ENCODE results near the gene ZP1. TPM values are rescaled to one million over a fixed set of nuclear protein-coding genes. Genes with fewer than 3 reads are reported as not detected.

The ZP1 gene
- total RNA-seq, 1 experiment from 2014 or later, result not detected

DNA sequence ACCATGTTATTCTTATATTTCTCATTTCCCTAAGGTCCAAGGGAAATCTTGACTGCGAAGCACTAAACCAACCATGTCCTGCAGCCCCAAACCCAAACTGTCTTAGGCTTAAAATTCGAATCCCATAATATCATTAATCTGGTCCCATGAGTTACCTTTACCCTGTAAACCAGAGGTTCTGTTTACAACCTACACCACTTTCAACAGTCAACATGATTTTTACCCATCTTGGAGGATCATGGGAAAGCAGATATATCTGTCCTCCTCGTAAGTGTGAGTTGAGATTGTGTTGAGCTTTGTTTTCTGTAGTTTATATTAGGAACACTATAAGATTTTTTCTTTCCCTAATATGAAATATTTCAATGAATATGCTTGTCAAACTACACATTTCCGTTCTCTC lies 32.6 kb downstream of the ZP1 start:
- BruUV-seq (replicated peaks), result no TSS peak
- H3K4me1 ChIP-seq (ENCODE audit: insufficient read depth, low read length, poor library complexity, severe bottlenecking), result peaks cover 5% of the 10 kb centered on the region
- ChIA-PET CTCF (interaction anchor here (0.6 to 1.4 kb wide), 6 partner anchors 12 to 126 kb away, joined by 3 to 9 read pairs (median 4); no protein-coding TSS in a partner anchor), POLR2A (ENCODE audit: low non-redundant PET) (no interaction called here)
- H3K4me3 ChIP-seq (ENCODE audit: low read depth, low read length, poor library complexity, severe bottlenecking), result no peak overlapping the region
- H3K36me3 ChIP-seq (ENCODE audit: insufficient read depth, low read length, poor library complexity, severe bottlenecking), result peaks cover 87% of the 10 kb centered on the region
- TF ChIP-seq, protein P1, sequence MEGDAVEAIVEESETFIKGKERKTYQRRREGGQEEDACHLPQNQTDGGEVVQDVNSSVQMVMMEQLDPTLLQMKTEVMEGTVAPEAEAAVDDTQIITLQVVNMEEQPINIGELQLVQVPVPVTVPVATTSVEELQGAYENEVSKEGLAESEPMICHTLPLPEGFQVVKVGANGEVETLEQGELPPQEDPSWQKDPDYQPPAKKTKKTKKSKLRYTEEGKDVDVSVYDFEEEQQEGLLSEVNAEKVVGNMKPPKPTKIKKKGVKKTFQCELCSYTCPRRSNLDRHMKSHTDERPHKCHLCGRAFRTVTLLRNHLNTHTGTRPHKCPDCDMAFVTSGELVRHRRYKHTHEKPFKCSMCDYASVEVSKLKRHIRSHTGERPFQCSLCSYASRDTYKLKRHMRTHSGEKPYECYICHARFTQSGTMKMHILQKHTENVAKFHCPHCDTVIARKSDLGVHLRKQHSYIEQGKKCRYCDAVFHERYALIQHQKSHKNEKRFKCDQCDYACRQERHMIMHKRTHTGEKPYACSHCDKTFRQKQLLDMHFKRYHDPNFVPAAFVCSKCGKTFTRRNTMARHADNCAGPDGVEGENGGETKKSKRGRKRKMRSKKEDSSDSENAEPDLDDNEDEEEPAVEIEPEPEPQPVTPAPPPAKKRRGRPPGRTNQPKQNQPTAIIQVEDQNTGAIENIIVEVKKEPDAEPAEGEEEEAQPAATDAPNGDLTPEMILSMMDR (conservative IDR thresholded peaks at IDR 0.05; ENCODE audit: low read depth, low read length), result no peak
- TF ChIP-seq EZH2 (IDR thresholded peaks at IDR 0.05; ENCODE audit: borderline replicate concordance, low read depth, low read length, poor library complexity, severe bottlenecking), result no peak
- no peaks in the 10 kb centered on the region for H3K9me3 ChIP-seq (ENCODE audit: low read depth, low read length, poor library complexity, severe bottlenecking)
- no peak for DNase-seq (ENCODE audit: low spot score)
- H3K27ac ChIP-seq (ENCODE audit: low read depth, low read length, poor library complexity, severe bottlenecking), result no peak overlapping the region
- H3K27me3 ChIP-seq (replicated peaks; ENCODE audit: insufficient read depth, low read depth, low read length, poor library complexity), result no peaks in the 10 kb centered on the region
- intact Hi-C loops (cut with micrococcal nuclease; ENCODE audit: unreplicated experiment), result no loop called here

DNA sequence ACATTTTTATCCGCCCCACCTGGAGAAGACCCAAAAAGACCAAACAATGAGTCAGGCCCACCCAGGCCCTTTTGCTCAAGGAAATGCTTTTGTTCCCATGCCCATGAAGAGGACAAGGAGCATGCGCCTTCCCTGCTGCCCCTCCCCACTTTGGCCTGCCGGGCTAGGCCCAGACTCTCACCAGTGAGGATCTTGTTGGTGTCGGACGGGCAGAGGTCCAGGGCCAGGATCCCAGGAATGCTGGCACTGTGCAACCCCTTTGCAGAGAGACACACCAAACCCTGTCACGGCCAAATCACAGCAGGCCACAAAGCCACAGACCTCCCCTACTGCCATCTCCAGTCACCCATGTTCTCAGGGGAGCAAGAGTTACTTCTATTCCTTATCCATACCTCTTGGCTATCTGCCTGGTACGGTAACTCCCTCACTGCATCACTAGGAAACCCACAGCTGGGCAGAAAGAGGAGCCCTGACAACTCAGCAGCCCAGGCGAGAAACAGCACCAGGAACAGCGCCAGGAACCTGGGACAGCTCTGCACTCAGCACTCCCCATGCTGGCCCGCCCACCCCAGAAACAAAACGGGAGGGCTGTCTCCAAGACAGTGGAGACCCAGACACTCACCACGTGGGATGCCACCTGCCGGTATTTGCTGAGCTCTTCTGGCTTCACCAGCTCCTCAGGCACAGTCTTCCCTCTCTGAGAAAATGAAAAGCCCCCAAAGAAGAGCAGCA lies 33.5 kb downstream of the ZP1 start:
- ChIA-PET CTCF (no interaction called here), POLR2A (ENCODE audit: low non-redundant PET) (interaction anchor here (0.6 kb wide), 1 partner anchor 823 kb away, joined by 3 read pairs; no protein-coding TSS in a partner anchor)
- Histone ChIP-seq H3K27me3 (replicated peaks; ENCODE audit: insufficient read depth, low read depth, low read length, poor library complexity) (no peaks in the 10 kb centered on the region), H3K27ac (ENCODE audit: low read depth, low read length, poor library complexity, severe bottlenecking) (no peak overlapping the region), H3K9me3 (ENCODE audit: low read depth, low read length, poor library complexity, severe bottlenecking) (no peaks in the 10 kb centered on the region), H3K4me1 (ENCODE audit: insufficient read depth, low read length, poor library complexity, severe bottlenecking) (peaks cover 8% of the 10 kb centered on the region), H3K4me3 (ENCODE audit: low read depth, low read length, poor library complexity, severe bottlenecking) (no peak overlapping the region), H3K36me3 (ENCODE audit: insufficient read depth, low read length, poor library complexity, severe bottlenecking) (peaks cover 78% of the 10 kb centered on the region)
- no peak for TF ChIP-seq EZH2 (IDR thresholded peaks at IDR 0.05; ENCODE audit: borderline replicate concordance, low read depth, low read length, poor library complexity, severe bottlenecking)
- TF ChIP-seq, protein P1 (conservative IDR thresholded peaks at IDR 0.05; ENCODE audit: low read depth, low read length), result no peak
- intact Hi-C loops (cut with micrococcal nuclease; ENCODE audit: unreplicated experiment), result no loop called here
- no peak for DNase-seq (ENCODE audit: low spot score)
- BruUV-seq (replicated peaks), result no TSS peak

DNA sequence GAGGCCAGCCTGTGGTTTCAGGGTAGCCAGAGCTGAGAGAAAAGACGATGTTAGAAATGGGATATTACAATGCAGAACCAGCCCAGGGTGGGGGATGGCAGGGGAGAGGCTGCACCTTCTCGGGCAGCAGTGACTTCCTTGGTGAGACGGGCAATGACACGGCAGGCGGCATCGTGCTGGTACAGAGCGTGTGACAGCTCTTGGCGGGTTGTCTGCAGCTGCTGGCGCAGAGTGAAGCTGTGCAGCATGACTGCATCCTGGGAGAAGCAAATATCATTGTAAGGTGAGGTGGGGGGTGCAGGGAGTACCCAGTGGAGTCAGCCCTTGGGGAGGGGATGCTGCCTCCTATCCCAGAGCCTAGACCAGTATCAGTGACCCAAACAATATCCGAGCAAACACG lies 35.3 kb downstream of the ZP1 start:
- Histone ChIP-seq H3K9me3 (ENCODE audit: low read depth, low read length, poor library complexity, severe bottlenecking) (no peaks in the 10 kb centered on the region), H3K27me3 (replicated peaks; ENCODE audit: insufficient read depth, low read depth, low read length, poor library complexity) (no peaks in the 10 kb centered on the region), H3K27ac (ENCODE audit: low read depth, low read length, poor library complexity, severe bottlenecking) (no peak overlapping the region), H3K4me3 (ENCODE audit: low read depth, low read length, poor library complexity, severe bottlenecking) (no peak overlapping the region), H3K36me3 (ENCODE audit: insufficient read depth, low read length, poor library complexity, severe bottlenecking) (peaks cover 60% of the 10 kb centered on the region), H3K4me1 (ENCODE audit: insufficient read depth, low read length, poor library complexity, severe bottlenecking) (peaks cover 14% of the 10 kb centered on the region)
- ChIA-PET POLR2A (ENCODE audit: low non-redundant PET) (no interaction called here), CTCF (interaction anchor here (0.9 kb wide), 1 partner anchor 72 kb away, joined by 3 read pairs; no protein-coding TSS in a partner anchor)
- TF ChIP-seq, protein P1 (conservative IDR thresholded peaks at IDR 0.05; ENCODE audit: low read depth, low read length), result no peak
- no peak for TF ChIP-seq EZH2 (IDR thresholded peaks at IDR 0.05; ENCODE audit: borderline replicate concordance, low read depth, low read length, poor library complexity, severe bottlenecking)
- DNase-seq (ENCODE audit: low spot score), result no peak
- intact Hi-C loops (cut with micrococcal nuclease; ENCODE audit: unreplicated experiment), result no loop called here
- no TSS peak for BruUV-seq (replicated peaks)

Measured in A673 (cell line).